IgD-negative memory B cell (primary cell): ENCODE measurements around the gene CALR3. TPM values are rescaled to one million over a fixed set of nuclear protein-coding genes. Genes with fewer than 3 reads are reported as not detected.

Source experiments
- H3K27ac Mint-ChIP-seq, 3 donors: one replicate each; pipeline ENCODE4 v1.8.0; 2020 to 2022; ENCODE audit warnings: mild to moderate bottlenecking in 3 of 3, mixed read lengths in 3 of 3, moderate library complexity in 1 of 3
- H3K27me3 Mint-ChIP-seq: one replicate; pipeline ENCODE4 v1.8.0; 2021; ENCODE audit warnings: mixed read lengths
- H3K36me3 Mint-ChIP-seq: one replicate; pipeline ENCODE4 v1.8.0; 2020; ENCODE audit warnings: mild to moderate bottlenecking, mixed read lengths
- H3K4me1 Mint-ChIP-seq, 3 donors: one replicate each; pipeline ENCODE4 v1.8.0; 2020 to 2022; ENCODE audit warnings: mixed read lengths in 3 of 3, mild to moderate bottlenecking in 1 of 3
- H3K4me3 Mint-ChIP-seq, 4 donors: one replicate each; pipeline ENCODE4 v1.8.0; 2020 to 2022; ENCODE audit warnings: mild to moderate bottlenecking in 4 of 4, mixed read lengths in 4 of 4, moderate library complexity in 3 of 4
- H3K9me3 Mint-ChIP-seq, 3 donors: one replicate each; pipeline ENCODE4 v1.8.0; 2020 to 2021; ENCODE audit warnings: mixed read lengths in 3 of 3, mild to moderate bottlenecking in 1 of 3
- polyA plus RNA-seq: library from polyadenylated mRNA; unstranded; fragments of 300-500 nt; fragmentation: Illumina TruSeq; gene quantifications from one replicate; pipeline ENCODE4 v1.2.3, GENCODE V29; 2021

CALR3 gene
- polyA plus RNA-seq, 1 donor from 2014 or later = not detected

GRCh38 chr19:16445238-16446107, 50.5 kb downstream of the CALR3 start:
- Mint-ChIP-seq H3K9me3 (peaks cover 2 to 8% (median 6%) of the 10 kb centered on the region in 3 donors), H3K27ac (peak overlapping the region; percentile 95 to 99 (median 98)), H3K4me3 (peak overlapping the region; percentile 42 to 93 (median 86)), H3K4me1 (peaks cover 58 to 73% (median 67%) of the 10 kb centered on the region in 3 donors), H3K36me3 (peaks cover 11% of the 10 kb centered on the region), H3K27me3 (peaks cover 2% of the 10 kb centered on the region)

- Mint-ChIP-seq H3K4me1 (peaks cover 48 to 62% (median 57%) of the 10 kb centered on the region in 3 donors), H3K27me3 (peaks cover 2% of the 10 kb centered on the region), H3K27ac (peak overlapping the region; percentile 95 to 99 (median 98)), H3K4me3 (peak overlapping the region in 3 of 4 donors; percentile 74 to 93 (median 80)), H3K9me3 (peaks cover 2 to 8% (median 6%) of the 10 kb centered on the region in 3 donors), H3K36me3 (peaks cover 12% of the 10 kb centered on the region)
Measured at GRCh38 chr19:16444269-16444600, 51.7 kb downstream of the CALR3 start.

- Mint-ChIP-seq H3K27me3 (peaks cover 2% of the 10 kb centered on the region), H3K27ac (peak overlapping the region; percentile 95 to 99 (median 98)), H3K4me1 (peaks cover 39 to 55% (median 54%) of the 10 kb centered on the region in 3 donors), H3K9me3 (peaks cover 2 to 8% (median 6%) of the 10 kb centered on the region in 3 donors), H3K36me3 (peaks cover 10% of the 10 kb centered on the region), H3K4me3 (peak overlapping the region; percentile 48 to 80 (median 64))
Measured at GRCh38 chr19:16442386-16443276, 53.3 kb downstream of the CALR3 start.

GRCh38 chr19:16441661-16442162, 54.3 kb downstream of the CALR3 start:
- H3K27ac Mint-ChIP-seq = peak overlapping the region in 1 of 3 donors; percentile 95
- H3K36me3 Mint-ChIP-seq = peaks cover 18% of the 10 kb centered on the region
- peak overlapping the region in 1 of 4 donors; percentile 27 for H3K4me3 Mint-ChIP-seq
- no peaks in the 10 kb centered on the region for H3K27me3 Mint-ChIP-seq
- H3K9me3 Mint-ChIP-seq = peaks cover 2 to 8% (median 6%) of the 10 kb centered on the region in 3 donors
- peaks cover 38 to 55% (median 53%) of the 10 kb centered on the region in 3 donors for H3K4me1 Mint-ChIP-seq

GRCh38 chr19:16436780-16437332, 59.1 kb downstream of the CALR3 start:
- H3K27me3 Mint-ChIP-seq = no peaks in the 10 kb centered on the region
- no peaks in the 10 kb centered on the region for H3K9me3 Mint-ChIP-seq
- peak overlapping the region; percentile 51 to 81 (median 76) for H3K27ac Mint-ChIP-seq
- peaks cover 18 to 24% (median 22%) of the 10 kb centered on the region in 3 donors for H3K4me1 Mint-ChIP-seq
- peaks cover 20% of the 10 kb centered on the region for H3K36me3 Mint-ChIP-seq
- peak overlapping the region in 2 of 4 donors; percentile 73 to 88 for H3K4me3 Mint-ChIP-seq

GRCh38 chr19:16435999-16436650, 59.8 kb downstream of the CALR3 start:
- H3K36me3 Mint-ChIP-seq = peaks cover 20% of the 10 kb centered on the region
- H3K27me3 Mint-ChIP-seq = no peaks in the 10 kb centered on the region
- no peaks in the 10 kb centered on the region for H3K9me3 Mint-ChIP-seq
- H3K27ac Mint-ChIP-seq = peak overlapping the region; percentile 51 to 81 (median 67)
- peak overlapping the region in 2 of 4 donors; percentile 73 to 88 for H3K4me3 Mint-ChIP-seq
- H3K4me1 Mint-ChIP-seq = peaks cover 18 to 23% (median 22%) of the 10 kb centered on the region in 3 donors

- H3K27ac Mint-ChIP-seq = peak overlapping the region; percentile 51 to 81 (median 67)
- no peak overlapping the region for H3K4me3 Mint-ChIP-seq
- no peaks in the 10 kb centered on the region for H3K9me3 Mint-ChIP-seq
- no peaks in the 10 kb centered on the region for H3K27me3 Mint-ChIP-seq
- H3K36me3 Mint-ChIP-seq = peaks cover 21% of the 10 kb centered on the region
- H3K4me1 Mint-ChIP-seq = peaks cover 20 to 22% (median 21%) of the 10 kb centered on the region in 3 donors
Measured at GRCh38 chr19:16435238-16435917, 60.6 kb downstream of the CALR3 start.

GRCh38 chr19:16433986-16434385, 62.0 kb downstream of the CALR3 start:
- Mint-ChIP-seq H3K9me3 (no peaks in the 10 kb centered on the region), H3K4me1 (peaks cover 19 to 20% (median 20%) of the 10 kb centered on the region in 3 donors), H3K27me3 (no peaks in the 10 kb centered on the region), H3K4me3 (no peak overlapping the region), H3K36me3 (peaks cover 19% of the 10 kb centered on the region), H3K27ac (no peak overlapping the region)

- H3K9me3 Mint-ChIP-seq = no peaks in the 10 kb centered on the region
- no peaks in the 10 kb centered on the region for H3K27me3 Mint-ChIP-seq
- peaks cover 0 to 2% (median 0%) of the 10 kb centered on the region in 3 donors for H3K4me1 Mint-ChIP-seq
- peak overlapping the region in 1 of 3 donors; percentile 46 for H3K27ac Mint-ChIP-seq
- peaks cover 5% of the 10 kb centered on the region for H3K36me3 Mint-ChIP-seq
- H3K4me3 Mint-ChIP-seq = no peak overlapping the region
Measured at GRCh38 chr19:16429759-16430091, 66.2 kb downstream of the CALR3 start.

GRCh38 chr19:16429066-16429758, 66.8 kb downstream of the CALR3 start:
- peaks cover 5% of the 10 kb centered on the region for H3K36me3 Mint-ChIP-seq
- no peak overlapping the region for H3K4me3 Mint-ChIP-seq
- H3K4me1 Mint-ChIP-seq = peaks cover 0 to 2% (median 0%) of the 10 kb centered on the region in 3 donors
- no peaks in the 10 kb centered on the region for H3K9me3 Mint-ChIP-seq
- no peaks in the 10 kb centered on the region for H3K27me3 Mint-ChIP-seq
- H3K27ac Mint-ChIP-seq = peak overlapping the region in 1 of 3 donors; percentile 46
